Forelimb muscle (tissue), 1 donor: ENCODE data around the gene PLEKHF1. TPM values are rescaled to one million over a fixed set of nuclear protein-coding genes. Genes with fewer than 3 reads are reported as not detected.
"Not testable (repeated sequence)": the region's sequence is repeated elsewhere in the genome, so short reads cannot be mapped to it uniquely, and the experiment has no call there.

Source experiments
- DNase-seq: peaks from one replicate; pipeline ENCODE4 v3.0.0-alpha.2; 2013; ENCODE audit warnings: low read depth
- polyA plus RNA-seq: library from polyadenylated mRNA; unstranded; fragments of 120-200 nt; gene quantifications from one replicate; pipeline ENCODE4 v1.2.1, GENCODE V29; 2013; ENCODE audit not compliant: insufficient read length

The PLEKHF1 gene
- polyA plus RNA-seq, 1 donor, result 4.0 TPM

- no peak for DNase-seq
These were observed 1.2 kb upstream of the PLEKHF1 start for GRCh38 chr19:29663861-29664752.

- DNase-seq, result no peak
These were observed 477 bp upstream of the PLEKHF1 start for GRCh38 chr19:29664753-29665214.

- DNase-seq, result no peak
These were observed 741 bp downstream of the PLEKHF1 start for GRCh38 chr19:29665826-29666577.

GRCh38 chr19:29666578-29667386 lies 1.5 kb downstream of the PLEKHF1 start:
- no peak for DNase-seq

- DNase-seq, result no peak
These were observed 2.1 kb downstream of the PLEKHF1 start for GRCh38 chr19:29667387-29667783.

- DNase-seq, result no peak
These were observed 2.7 kb downstream of the PLEKHF1 start for GRCh38 chr19:29667901-29668341.

GRCh38 chr19:29668746-29669609 lies 3.7 kb downstream of the PLEKHF1 start:
- no peak for DNase-seq

- DNase-seq, result no peak
These were observed 5.0 kb downstream of the PLEKHF1 start for GRCh38 chr19:29670255-29670654.

GRCh38 chr19:29671026-29671392 lies 5.7 kb downstream of the PLEKHF1 start:
- DNase-seq, result not testable (repeated sequence)

GRCh38 chr19:29671393-29672160 lies 6.3 kb downstream of the PLEKHF1 start:
- DNase-seq, result no peak

GRCh38 chr19:29672319-29672932 lies 7.2 kb downstream of the PLEKHF1 start:
- DNase-seq, result no peak

GRCh38 chr19:29672933-29673336 lies 7.7 kb downstream of the PLEKHF1 start:
- DNase-seq, result no peak

GRCh38 chr19:29673451-29674371 lies 8.4 kb downstream of the PLEKHF1 start:
- no peak for DNase-seq

GRCh38 chr19:29674374-29675119 lies 9.3 kb downstream of the PLEKHF1 start:
- DNase-seq, result no peak

GRCh38 chr19:29675120-29675649 lies 9.9 kb downstream of the PLEKHF1 start:
- no peak for DNase-seq

GRCh38 chr19:29675650-29676186 lies 10.5 kb downstream of the PLEKHF1 start:
- DNase-seq, result no peak

GRCh38 chr19:29676586-29676985 lies 11.3 kb downstream of the PLEKHF1 start:
- DNase-seq, result no peak
